Hematopoietic multipotent progenitor cell treated with erythropoietin and hydrocortisone succinate and interleukin-3 and kit ligand, for 8 days (in vitro differentiated cells): ENCODE data around the gene HPD.
A peak's percentile ranks its signal among the peaks of the same experiment; 100 is the strongest.
"Not testable (repeated sequence)": the region's sequence is repeated elsewhere in the genome, so short reads cannot be mapped to it uniquely, and the experiment has no call there.

Source experiments
- DNase-seq: peaks from one replicate; pipeline ENCODE4 v3.0.0-alpha.2; 2015

HPD gene

DNA sequence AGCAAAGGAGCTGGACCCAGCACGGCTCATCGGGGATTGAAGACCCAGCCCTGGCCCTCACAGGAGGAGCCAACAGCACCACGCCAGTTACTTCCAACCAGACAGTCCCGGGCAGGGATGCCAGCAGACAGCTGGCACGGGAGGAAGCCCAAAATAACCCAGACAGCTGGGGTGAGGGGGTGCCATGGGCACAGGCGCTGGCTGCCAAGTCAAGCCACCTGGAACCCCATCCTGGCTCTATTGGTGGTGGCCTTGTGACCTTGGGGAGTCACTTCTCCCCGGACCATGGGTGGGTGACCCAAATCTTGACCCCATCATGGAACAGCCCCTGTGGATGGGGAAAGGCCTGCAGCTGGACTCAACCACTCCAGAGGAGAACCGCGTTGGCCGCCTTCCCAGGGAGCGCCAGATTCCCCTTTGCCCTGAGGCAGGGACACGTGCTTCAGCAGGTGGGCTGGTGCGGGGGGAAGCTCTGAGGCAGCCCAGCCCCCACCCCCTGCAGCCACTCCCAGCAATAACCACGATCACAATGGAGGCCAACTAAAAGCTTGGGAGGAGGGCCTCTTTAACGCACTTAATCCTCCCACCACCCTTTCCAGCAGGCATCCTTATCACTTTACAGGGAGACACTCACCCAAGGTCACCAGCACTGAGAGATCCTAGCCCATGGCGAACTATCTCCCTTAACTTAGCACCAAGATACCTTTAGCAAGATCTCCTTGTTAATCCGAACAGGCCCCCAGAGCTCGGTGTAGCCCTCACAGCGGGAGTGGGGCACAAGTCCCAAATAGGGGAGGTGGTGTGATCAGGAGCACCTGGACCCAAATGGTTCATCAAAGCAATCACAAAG, 60.5 kb downstream of the HPD start:
- DNase-seq, result peak; percentile 58

DNA sequence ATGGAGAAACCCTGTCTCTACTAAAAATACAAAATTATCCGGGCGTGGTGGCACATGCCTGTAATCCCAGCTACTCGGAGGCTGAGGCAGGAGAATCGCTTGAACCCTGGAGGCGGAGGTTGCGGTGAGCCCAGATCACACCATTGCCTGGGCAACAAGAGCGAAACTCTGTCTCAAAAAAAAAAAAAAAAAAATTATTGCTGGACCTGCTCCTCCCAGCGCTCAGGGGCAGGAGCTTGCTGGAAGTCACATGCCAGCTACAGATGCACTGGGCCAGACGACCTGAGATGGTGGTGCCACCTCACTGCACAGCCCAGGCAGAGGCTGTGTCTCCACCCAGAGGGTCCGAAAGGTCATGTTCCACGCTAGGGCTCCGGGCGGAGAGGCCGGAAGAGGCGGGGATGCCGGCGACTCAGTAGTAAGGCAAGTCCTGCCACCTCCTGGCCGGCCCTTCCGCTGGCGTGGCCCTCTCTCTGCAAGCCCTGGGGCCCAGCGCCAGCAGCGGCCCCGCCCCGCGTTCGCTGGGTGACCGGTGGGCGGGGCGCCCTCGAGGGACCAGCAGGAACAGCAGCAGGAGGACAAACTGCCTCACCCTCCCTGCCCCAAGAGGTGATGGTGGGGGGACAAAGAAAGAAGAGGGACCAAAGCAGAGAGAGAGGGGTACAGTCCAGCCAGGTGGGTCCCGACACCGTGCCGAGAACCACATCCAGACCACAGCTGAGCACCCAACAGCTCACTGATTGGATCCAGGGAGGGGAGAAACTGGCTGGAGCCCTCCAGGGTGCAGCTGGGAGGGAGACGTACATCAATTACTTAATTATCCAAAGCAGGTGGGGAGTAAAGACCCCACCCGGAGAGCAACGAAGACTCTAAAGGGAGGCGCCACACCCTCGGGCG, 61.6 kb downstream of the HPD start:
- peak; percentile 55 for DNase-seq

DNA sequence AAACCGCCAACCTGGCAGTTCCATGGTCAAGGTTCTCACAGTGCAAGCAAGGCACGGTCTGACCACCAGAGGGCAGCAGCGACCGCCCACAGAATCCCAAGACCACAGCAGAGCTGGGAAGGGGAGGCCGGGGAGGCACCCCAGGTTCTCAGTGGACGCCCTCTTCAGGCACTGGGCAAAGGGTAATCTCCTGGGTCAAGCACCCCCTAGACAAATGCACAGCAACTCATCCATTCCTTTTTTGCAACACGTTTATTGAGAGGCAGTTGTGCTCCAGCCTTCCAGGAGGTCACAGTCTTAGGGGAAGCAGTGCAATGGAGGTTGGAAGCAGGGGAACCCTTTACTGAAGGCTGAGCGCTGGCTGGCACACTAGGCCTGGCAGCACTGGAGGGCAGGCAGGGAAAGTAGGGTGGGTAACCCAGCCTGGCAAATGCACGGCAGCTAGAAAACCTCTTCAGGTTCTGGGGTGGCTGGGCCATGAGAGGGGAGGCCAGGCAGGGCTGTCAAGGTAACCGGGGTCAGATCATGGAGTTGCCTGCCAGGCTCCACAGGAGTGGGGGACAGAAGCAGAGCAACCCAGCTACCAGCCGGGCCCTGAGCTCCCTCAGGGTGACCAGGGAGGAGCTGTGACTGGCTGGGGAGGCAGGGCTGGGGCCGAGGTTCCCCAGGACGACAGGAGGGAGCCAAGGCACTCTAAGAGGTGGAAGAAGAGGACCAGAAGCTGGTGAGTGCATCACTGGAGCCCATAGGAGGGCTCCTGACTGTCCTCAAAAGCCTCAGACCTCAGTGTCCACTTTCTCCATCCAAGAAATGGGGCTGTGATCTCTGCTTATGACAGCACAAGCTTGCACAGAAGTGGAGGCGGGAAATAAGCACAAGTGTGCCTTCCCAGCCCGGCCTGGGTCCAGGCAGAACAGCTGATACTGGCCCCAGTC, 63.4 kb downstream of the HPD start:
- DNase-seq, result peak; percentile 89

DNA sequence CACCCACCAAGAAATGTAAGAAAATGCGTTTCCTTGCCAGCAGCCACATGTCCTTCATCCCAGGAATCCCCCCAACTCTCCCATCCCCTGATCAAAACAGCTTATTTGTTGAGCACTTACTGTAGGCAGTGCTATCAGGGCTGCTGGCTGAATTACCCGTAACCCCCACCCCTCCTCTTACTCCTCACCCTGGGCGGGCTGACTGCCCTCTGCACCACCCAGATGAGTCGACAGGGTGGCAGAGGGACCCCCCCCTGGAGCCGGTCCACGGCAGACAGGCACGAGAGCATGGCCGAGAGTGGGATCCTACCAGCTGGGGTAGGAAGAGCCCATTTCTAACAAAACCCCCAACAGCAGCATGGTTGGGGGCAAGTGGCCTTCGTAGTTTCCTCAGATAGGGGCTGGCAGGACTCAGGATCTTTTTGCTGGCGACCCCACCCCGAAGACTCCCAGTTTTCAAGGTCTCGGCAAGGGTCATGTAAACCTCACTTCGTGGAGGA, 64.1 kb downstream of the HPD start:
- no peak for DNase-seq

DNA sequence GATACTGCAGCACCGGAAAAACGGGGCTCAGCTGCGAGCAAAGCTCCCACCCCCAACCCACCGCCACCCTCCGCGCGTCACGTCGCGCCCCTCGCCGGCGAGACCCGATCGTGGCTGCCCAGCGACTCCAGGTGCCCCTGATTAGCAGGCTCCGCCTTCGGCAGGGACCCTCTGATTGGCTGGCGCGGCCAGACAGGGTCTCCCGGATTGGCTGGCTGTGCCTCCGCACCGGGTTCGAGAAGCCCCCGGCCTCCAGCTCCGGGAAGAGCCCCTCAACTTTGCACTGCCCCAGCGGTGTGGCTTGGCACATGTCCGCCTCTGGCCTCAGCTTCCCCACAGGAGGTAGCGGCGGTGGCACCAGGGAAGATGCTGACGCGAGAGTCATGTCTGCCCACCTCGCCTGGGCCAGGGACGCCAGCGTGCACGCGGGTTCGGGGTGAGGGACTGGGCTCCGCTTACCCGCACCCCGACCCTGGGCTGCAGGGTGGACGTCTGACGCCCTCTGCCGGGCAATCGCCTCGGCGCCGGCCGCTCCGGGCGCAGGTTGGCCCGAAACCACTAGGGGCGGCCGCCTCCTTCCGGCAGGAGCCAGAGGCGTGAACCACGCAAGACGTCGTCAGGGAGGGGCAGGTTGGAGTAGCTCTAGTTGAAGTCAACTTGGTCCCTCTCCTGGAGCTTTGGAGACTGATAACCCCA, 64.7 kb downstream of the HPD start:
- DNase-seq, result peak; percentile 95

DNA sequence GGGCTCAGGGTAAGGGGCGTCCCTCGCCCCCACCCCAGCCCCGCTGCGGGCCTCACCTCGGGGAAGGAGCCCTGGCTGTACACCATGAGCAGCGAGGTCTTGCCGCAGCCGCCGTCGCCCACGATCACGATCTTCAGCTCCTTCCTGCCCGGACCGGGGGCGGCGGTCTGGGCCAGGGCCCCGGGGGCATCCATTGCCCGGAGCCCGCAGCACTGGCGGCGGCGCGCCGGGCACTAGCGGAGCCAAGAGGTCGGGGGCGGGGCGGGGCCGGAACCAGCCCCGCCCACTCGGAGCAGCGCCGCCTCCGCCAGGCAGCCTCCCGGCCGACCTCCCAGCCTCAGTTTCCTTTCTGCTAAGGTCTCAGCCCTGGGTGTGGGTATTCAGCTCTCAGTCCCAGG, 65.2 kb downstream of the HPD start, which contains the start of gene RHOF:
Gene RHOF (minus strand): TSS at position 249 of the 398 bp plus-strand sequence. CDS start 55 bp downstream, at position 194.
- DNase-seq, result peak; percentile 62

DNA sequence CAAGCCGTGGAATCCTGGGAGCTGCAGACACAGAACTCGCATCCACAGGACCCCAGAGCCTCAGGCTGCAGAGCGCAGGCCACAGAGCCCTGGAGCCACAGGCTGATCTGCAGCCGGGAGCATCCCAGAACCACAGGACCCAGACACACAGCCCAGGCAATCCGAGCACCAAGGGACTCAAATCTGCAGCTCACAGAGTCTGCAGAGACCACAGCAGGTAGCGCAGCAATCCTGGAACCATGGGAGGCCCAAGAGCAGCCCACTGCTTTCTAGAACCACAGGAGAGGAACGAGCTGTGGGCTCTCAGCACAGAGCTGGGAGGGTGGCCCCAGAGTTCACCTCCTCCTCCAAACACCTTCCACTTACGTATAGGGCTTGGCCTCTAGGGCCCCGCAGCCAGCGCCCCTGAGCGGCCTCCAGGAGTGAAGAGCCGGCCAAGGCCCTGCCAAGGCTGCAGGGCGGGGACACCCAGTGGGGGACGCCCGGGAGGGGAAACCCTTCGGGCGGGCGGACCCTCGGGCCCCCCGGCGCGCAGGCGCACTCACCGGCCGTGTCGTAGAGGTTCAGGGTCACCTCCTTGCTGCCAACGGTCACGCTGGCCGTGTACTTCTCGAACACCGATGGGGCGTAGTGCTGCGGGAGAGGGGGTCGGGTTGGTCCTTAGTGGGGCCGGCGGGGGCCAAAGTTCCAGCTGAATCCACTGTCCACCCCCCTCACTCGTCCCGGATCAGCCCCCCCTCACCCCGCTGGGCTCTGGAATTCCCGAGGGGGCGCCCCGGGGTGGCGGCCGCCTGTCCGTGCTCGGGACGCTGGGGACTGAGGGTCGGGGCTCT, 65.8 kb downstream of the HPD start:
- DNase-seq, result peak; percentile 49

DNA sequence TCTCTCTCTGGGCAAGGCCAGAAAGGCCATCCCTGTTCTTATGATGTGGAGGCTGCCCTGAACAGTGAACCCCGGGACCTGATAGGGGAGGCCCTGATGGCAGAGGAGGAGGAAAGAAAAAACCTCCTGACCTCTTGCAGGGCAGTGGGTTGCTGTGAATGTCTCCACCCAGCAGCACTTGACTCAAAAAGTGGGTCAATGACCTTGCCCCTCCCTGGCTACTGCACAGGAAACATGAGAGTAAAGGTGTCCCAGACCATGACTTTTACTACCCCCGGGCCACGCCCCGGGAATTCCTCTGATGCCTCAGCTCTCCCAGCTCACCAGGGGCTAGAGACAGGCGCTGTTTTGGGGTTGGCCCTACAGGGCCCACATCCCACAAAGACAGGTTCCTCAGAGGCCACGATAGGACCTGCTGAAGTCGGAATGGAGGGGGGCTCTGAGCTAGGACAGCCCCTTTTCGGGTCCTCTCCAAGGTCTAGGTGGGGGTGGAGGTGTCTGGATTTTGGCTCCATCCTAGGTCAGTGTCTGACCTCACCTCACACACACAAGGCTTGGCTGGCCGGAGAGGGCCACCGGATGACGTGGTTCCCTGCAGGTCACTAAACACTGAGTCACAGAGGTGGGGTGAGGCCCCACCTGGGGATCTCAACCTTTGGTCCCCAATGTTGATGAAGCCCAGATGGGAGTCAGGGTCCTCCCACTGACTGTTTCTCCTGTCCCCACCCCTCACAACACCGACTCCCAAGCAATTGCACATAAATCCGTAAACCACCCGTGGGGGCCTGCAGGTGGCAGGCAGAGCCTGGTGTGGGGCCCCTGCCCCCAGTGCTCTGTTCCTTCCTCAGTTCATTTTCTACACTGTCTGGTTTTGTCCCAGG, 66.7 kb downstream of the HPD start:
- DNase-seq, result no peak

DNA sequence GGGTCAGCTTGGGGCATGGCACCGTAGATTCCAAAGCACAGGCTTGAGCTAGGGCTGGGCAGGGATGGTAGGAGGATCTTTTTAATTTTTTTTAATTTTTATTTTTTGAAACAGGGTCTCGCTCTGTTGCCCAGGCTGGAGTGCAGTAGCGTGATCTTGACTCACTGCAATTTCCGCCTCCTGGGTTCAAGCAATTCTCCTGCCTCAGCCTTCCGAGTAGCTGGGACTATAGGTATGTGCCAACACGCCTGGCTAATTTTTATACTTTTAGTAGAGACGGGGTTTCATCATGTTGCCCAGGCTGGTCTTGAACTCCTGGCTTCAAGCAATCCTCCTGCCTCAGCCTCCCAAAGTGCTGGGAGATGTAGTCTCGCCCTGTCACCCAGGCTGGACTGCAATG, 67.9 kb downstream of the HPD start:
- not testable (repeated sequence) for DNase-seq

DNA sequence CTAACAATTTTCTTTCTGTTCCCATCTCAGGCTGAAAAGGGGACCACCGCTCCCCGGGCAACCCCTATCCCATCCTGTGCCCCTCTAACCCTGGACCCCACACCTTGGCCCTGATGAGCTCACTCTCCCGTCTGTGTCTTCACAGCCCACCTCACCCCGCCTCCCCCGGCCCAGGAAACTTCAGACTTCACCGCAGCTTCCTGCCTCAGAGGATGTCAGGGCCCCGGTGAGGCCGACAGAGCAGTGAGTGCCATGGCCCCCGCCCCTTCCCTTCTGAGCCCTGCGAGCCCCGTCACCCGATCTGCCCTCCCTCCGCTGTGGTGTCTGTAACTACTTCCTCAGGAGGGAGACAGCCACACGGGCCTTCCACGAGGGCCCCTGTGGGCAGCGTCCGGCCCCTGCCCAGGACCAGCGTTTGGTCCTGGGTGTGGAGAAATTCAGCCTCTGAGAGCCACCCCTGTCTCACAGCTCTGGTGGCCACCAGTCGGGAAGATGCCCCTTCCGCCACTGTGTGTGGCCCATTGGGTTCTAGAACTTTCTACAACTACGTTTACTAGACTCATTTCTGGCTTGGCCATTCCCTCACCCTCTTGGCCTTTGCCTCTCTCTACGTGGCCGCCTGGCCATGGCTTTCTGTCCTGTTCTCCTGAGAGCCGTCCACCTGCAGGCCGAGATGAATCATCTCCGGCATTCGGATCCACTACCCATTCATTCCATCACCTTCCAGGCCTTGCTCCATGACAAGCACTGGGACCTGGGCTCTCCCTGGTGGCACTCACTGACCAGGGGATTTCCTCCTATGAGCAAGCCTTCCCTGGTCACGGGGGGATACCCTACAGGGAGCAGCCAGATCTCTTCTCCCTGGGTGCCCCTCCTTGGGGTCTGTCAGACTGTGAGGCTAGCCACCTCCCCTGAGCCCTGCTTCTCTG, 68.6 kb downstream of the HPD start:
- DNase-seq, result peak; percentile 47
